Caki2 (cell line): ENCODE results near the gene DNAL4. TPM values are rescaled to one million over a fixed set of nuclear protein-coding genes. Genes with fewer than 3 reads are reported as not detected.
"Not testable (repeated sequence)": the region's sequence is repeated elsewhere in the genome, so short reads cannot be mapped to it uniquely, and the experiment has no call there.

Source experiments
- DNase-seq: peaks from one replicate; pipeline ENCODE4 v3.0.0-alpha.2; 2015; ENCODE audit warnings: low read depth
- in situ Hi-C: cut with HindIII; loops from 2 replicates; pipeline ENCODE4 v1.10.0; 2016; ENCODE audit warnings: low sequenced_read_pairs, low pct_unique_long_range_greater_than_20kb, mixed read lengths
- total RNA-seq: library from RNA; depleted of rRNA; stranded (reverse); fragments of >200 nt; shearing (Covaris generic); gene quantifications from 2 replicates; pipeline ENCODE4 v1.2.3, GENCODE V29; 2014; ENCODE audit warnings: low replicate concordance

The DNAL4 gene
- total RNA-seq, 1 experiment from 2014 or later: 49.9 TPM

GRCh38 chr22:38829485-38829884 lies 35.5 kb upstream of the DNAL4 start:
- no peak for DNase-seq
- in situ Hi-C loops: no loop called here

DNA sequence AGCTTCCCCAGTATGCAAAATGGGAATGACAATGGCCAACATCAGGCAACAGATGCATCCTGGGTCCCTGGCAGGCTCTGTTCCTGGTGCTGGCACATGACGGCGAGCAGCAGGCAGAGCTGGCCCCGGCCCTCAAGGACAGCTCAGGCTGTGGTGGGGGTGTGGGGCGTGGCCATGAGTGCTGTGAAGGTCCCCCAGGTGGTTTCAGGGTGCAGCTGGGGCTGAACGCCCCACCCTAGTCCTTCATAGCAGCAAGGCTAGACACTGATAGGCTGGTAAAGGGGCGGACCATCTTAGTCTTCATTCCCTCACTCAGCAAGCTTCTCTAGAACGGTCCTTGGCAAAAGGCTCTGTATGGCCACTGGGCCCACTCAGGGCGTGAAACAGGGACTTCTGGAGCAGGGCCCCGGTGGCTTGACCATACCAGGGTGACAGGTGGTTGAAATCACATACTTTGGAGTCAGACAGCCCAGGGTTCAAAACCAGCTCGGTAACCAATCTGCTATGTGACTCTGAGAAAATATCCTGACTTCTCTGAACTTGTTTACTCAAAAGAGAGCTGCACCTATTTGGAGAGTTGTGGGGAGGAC lies 34.8 kb upstream of the DNAL4 start:
- DNase-seq: no peak
- in situ Hi-C loops: no loop called here

GRCh38 chr22:38828191-38828590 lies 34.2 kb upstream of the DNAL4 start:
- in situ Hi-C loops: no loop called here
- DNase-seq: no peak

DNA sequence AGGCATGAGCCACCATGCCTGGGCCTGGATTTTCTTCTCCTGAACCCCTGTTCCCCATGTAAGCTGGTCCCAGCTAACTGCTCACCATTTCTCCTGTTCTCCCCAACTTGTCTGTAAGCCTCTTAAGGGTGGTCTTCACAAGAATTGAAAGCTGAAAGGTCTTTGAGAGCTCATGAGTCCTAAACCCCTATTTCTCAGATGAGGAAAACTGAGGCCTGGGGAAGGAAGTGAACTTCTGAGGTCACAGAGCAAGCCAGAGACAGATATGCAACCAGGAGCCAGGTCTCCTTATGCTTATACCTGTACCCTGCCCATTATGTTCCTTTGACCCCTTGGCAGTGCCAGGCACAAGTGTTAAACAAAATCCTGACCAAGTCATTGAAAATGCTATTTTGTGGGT lies 33.6 kb upstream of the DNAL4 start:
- in situ Hi-C loops: no loop called here

GRCh38 chr22:38826801-38827200 lies 32.9 kb upstream of the DNAL4 start:
- in situ Hi-C loops: no loop called here

More for the DNA sequence above, 33.6 kb upstream of the DNAL4 start:
- no peak for DNase-seq

DNA sequence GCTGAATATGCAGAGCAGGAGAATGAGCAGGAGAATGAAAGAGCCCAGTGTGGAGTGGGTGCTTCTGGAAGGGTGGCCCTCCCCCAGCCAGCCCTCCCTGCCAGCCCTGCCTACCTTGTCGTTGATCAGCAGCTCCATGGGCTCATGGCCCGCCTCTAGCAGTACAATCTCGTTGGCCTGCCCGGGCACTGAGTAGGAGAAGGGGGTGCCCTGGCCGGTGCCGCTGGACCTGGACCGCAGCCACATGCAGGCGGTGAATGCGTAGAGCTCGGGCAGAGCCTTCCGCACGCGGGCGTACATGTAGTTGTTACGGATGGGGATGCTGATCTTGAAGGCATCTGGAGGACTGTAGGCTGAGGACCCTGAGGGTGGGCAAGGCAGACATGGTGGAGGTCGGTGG lies 32.4 kb upstream of the DNAL4 start:
- in situ Hi-C loops: no loop called here
- no peak for DNase-seq

More at GRCh38 chr22:38826801-38827200, 32.9 kb upstream of the DNAL4 start:
- no peak for DNase-seq

DNA sequence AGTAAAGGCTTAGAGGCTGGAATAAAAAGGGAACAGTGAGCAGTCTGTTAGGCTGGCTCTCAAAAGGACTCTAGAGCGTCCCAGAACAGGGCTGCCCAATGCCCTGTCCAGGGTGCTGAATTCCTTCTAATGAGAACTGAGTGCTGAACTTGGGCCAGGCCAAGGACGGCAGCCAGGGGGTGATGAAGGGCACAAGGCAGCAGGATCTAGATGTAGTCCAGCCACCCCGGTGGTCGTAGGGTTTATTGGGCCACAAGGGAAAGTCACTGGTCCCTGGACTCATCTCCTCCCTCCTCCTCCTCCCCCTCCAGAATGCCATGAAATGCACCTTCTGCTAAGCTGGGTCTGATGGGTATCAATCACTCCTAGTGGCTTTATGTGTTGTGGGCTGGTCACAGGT lies 30.6 kb upstream of the DNAL4 start:
- in situ Hi-C loops: no loop called here
- peak; percentile 68 for DNase-seq

- in situ Hi-C loops: no loop called here
- no peak for DNase-seq
Observed at GRCh38 chr22:38823637-38824036, 29.7 kb upstream of the DNAL4 start.

DNA sequence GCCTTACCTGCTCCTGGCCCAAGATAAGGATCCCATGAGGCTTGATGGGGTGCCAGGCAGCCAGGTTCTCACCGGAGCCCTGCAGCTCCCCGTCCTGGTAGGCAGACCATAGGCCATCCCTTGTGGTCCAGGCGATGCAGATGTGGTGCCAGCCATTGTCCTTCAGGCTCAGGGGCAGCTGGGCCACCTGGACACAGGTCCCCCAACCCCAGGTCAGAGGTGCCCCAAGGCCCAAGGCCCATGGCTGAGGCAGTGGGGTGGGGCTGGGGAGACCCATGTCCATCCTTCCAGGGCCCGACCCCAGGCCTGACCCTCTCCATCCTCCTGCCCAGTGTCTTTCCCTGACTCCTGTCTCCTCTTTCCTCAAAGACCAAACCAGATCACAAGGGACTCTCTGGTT lies 29.1 kb upstream of the DNAL4 start:
- DNase-seq: no peak
- in situ Hi-C loops: no loop called here

GRCh38 chr22:38820020-38820419 lies 26.1 kb upstream of the DNAL4 start:
- in situ Hi-C loops: no loop called here
- DNase-seq: no peak

DNA sequence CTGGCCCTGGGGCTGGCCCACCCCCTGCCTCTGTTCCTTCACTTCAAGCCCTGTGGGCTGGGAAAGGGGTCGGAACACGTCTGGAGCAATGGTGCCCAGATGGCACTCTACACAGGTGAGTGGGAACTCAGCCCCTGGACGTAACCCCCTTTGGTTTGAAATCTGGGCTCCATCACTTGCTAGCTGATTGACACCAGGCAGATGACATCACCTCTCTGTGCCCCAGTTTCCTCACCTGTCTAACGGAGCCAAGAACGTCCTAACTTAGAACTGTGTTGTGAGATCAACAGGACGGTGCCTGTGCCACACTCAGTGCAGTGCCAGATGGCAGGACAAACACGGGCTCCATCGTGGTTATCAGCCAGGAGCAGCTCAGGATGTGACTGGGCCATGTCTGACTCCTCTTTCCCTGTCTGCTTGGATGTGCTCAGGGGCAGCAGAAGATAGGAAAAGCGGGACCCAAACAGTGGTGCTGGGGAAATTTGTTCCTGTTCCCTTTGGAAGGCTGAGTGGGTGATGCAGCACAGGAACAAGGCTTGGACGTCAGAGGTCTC lies 25.5 kb upstream of the DNAL4 start:
- in situ Hi-C loops: no loop called here
- DNase-seq: no peak

GRCh38 chr22:38817196-38817595 lies 23.3 kb upstream of the DNAL4 start:
- no peak for DNase-seq
- in situ Hi-C loops: no loop called here

DNA sequence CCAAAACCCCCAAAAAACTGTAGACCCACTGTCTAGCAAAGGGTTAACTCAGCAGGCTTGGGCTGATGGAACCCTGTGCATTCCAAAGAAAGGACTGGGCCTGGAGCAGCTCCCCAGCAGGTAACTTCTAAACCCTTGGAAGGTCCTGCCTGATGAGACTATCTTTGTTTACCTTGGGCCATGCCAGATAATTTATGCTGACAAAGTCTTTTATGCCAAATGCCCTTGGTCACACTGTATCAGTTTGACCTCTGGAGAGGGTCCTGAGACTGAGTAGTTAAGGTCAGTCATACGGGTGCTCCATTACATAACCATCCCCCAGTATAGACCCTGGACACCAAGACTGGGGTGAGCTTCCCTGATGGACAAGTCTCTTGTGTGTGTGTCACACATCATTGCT lies 21.9 kb upstream of the DNAL4 start:
- DNase-seq: no peak
- in situ Hi-C loops: no loop called here

DNA sequence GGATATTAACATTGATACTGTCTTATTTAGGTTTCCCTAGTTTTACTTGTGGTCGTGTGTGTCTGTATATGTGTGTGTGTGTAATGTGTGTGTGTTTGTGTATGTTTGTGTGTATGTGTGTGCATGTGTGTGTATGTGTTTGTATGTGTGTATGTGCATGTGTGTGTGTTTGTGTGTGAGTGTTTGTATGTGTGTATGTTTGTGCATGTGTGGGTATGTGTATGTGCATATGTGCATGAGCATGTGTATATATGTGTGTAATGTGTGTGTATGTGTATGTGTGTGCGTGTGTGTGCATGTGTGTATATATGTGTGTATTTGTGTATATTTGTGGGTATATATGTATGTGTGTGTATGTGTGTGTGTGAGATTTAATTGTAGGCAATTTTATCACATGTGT lies 17.3 kb upstream of the DNAL4 start:
- in situ Hi-C loops: no loop called here
- DNase-seq: no peak

- in situ Hi-C loops, DNase-seq: not testable (repeated sequence)
Observed at GRCh38 chr22:38805041-38805593, 11.2 kb upstream of the DNAL4 start.

DNA sequence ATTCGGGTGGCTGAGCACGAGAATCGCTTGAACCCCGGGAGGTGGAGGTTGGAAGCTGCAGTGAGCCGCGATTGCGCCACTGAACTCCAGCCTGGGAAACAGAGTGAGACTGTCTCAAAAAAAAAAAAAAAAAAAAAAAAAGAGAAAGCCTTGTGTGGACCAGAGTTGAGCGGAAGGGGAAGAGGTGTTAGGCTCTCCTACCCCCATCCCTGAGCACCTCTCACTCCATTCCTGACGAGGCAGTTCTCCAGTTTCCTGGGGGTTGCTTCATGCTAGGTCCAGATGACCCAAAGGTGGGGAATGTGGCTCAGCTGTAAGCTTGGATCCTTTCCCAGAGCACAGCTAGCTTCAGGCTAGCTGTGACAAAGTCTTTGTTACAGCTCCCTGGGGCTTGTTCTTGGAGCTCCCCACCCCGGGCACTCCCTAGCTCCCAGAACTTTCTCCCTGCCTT lies 8.8 kb upstream of the DNAL4 start:
- in situ Hi-C loops: no loop called here
- DNase-seq: peak; percentile 60

DNA sequence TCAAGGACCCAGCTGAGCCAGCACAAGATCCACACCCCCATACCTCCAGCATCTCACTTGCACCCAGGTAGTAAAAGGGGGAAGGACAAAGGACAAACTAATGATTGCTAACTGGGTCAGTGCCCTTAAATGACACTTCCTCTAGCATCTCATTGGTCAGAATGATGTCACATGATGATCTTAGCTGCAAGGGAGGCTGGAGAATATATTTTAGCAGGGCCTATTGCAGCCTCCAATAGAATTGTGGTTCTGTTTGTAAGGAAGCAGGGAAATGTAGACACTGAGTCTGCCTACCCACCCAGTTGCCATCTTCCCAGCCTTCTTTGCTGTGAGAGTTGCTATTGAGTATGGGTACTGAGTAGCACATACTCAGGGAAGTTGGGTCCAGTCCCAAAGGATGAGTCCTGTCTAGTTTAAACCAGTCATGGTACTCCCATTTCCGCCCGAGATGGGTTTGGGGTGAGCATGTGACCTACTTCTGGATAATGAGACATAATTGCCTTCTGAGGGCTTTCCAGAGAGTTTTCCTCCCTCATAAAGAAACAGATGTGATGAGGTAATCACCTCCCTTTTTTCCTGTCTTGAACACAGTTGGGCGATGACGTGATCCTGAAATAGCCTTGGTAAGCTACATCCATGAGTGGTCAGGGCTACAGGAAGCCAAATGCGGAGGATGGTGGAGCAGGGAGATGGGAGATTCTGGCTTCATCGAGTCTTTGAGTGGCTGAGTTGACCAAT lies 5.5 kb upstream of the DNAL4 start:
- in situ Hi-C loops: no loop called here
- DNase-seq: no peak

DNA sequence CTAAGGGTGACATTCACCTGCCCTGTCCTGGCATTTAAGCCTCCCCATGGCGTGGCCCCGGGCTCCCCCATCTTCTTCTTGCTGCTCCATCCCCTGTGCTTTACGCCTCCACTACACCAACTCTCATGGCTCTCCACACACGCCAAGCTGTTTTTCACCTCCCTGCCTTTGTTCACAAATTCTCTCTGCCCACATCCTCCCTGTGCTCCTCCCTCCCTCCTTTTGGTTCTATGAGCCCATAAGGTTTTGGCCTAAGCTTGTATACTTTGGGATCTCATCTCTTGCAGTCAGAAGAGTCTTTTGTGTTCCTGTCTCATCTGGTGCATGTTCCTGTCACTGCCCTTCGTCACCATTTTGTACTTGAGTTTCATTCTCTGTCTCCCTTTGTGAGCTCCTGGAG lies 4.6 kb upstream of the DNAL4 start:
- DNase-seq: no peak
- in situ Hi-C loops: no loop called here

DNA sequence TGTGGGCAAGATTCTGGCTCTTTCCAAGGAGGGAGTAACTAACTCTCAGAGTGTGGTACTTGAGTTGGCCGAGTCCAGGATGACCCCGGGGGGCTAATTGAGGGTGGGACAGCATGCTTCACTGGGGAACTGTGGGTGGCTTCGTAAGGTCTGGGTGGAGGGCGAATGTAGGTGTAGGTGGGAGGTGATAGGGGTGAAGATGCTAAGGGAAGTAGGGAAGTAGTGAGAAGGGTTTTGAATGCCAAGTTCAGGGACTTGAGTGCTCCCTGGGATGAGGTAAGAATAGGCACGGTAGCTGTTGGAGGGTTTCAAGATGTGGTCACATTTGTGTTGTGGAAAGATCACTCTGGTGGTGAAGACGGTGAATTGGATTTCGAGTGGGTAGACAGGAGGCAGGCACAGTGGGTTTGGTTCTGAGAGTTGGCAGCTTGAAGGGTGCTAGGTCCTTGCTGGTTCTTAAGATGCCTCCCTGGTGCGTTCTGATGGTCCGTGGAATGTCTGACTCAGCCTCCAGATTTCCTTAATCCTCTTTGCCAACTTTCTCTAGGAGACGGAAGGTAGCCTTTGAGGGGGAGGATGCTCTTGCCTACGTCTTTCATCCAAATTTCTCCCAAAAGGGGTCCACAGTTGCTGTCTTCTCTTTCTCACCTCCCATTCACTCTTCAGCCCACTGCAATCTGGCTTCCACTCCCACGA lies 2.5 kb upstream of the DNAL4 start:
- DNase-seq: no peak
- in situ Hi-C loops: no loop called here
